HS-27A (cell line): ENCODE measurements around the gene CHPF.

Experiments used
- DNase-seq: peaks from one replicate; pipeline ENCODE4 v3.0.0-alpha.2; 2012; ENCODE audit warnings: low read depth, missing footprints

Gene CHPF, protein sequence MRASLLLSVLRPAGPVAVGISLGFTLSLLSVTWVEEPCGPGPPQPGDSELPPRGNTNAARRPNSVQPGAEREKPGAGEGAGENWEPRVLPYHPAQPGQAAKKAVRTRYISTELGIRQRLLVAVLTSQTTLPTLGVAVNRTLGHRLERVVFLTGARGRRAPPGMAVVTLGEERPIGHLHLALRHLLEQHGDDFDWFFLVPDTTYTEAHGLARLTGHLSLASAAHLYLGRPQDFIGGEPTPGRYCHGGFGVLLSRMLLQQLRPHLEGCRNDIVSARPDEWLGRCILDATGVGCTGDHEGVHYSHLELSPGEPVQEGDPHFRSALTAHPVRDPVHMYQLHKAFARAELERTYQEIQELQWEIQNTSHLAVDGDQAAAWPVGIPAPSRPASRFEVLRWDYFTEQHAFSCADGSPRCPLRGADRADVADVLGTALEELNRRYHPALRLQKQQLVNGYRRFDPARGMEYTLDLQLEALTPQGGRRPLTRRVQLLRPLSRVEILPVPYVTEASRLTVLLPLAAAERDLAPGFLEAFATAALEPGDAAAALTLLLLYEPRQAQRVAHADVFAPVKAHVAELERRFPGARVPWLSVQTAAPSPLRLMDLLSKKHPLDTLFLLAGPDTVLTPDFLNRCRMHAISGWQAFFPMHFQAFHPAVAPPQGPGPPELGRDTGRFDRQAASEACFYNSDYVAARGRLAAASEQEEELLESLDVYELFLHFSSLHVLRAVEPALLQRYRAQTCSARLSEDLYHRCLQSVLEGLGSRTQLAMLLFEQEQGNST

DNA sequence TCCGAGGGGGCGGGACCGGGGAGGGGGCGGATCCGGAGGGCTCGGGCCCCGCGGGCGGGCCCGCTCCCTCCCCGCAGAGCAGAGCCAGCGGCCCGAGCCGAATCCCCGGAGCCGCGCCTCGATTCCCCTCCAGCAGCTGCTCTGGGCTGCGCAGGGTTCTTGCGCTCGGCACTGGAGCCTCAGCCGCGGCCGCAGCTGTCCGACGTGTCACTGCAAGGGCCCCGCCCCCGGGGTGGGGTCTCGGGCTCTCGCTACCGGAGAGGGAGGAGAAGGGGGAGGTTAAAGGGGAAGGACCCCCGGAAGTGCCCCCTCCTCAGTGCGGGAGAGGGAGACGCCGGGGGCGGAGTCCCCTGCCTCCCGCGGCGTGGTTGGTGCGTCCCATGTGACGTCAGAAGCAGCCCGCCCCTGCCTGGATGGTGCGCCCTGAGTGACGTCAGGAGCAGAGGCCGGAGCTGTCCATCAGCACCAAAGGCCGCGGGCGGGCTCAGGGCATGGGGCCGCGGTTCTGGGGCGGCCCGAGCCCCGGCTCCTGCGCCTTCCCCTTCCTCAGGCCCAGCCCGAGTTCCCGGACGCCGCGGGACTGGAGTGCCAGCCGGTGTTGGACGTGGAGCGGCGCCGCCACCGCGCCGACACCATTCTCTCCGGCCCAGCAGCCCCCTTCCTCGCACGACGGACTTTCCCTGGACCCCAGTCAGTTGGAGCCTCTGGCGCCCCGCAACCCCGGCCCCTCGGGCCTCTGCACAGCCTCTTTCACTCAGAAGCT, at the start of gene CHPF, which contains the start of gene TMEM198:
TSS of gene CHPF (minus strand) at position 214 of the 763 bp plus-strand sequence. CDS start 271 bp downstream, outside the sequence.
TSS of gene TMEM198 (plus strand) at position 433 of the 763 bp plus-strand sequence. CDS start 700 bp downstream, outside the sequence.
- peak; percentile 64 for DNase-seq

DNA sequence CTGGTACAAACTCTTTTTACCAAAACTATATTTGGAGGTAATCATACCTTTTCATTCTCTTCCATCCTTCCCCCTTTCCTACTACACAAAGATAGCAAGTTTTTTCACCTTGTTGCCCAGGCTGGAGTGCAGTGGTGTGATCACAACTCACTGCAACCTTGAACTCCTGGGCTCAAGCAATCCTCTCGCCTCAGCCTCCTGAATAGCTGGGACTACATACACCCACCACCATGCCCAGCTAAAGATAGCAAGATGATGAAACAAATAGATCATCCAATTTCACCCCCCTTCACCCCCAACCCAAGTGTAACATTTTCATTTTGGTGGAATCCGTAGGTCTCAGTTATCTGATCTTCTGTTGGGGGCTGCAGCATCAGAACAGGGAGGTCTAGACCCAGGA, 49.5 kb upstream of the CHPF start:
- DNase-seq, result no peak

DNA sequence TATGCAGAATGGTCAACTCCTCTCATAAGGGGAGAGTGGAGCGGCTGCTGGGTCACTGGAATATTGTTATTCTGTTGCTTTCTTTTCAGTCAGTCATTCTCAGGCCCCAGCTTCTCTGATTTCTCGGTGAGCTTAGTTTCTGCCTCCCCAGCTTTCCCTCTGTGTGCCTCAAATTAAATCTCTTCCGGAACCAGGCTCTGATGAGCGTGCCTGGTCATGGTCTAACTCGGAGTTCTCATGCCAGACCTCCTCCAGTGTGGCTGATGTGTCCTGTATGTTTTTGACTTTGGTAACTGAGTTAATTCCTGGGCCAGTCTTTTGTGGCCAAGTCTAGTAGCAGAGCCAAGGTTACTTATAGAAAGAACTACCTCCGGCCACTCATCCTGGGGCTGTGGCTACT, 49.1 kb upstream of the CHPF start:
- DNase-seq, result no peak

GRCh38 chr2:219591091-219591490, 47.5 kb upstream of the CHPF start:
- DNase-seq, result no peak

DNA sequence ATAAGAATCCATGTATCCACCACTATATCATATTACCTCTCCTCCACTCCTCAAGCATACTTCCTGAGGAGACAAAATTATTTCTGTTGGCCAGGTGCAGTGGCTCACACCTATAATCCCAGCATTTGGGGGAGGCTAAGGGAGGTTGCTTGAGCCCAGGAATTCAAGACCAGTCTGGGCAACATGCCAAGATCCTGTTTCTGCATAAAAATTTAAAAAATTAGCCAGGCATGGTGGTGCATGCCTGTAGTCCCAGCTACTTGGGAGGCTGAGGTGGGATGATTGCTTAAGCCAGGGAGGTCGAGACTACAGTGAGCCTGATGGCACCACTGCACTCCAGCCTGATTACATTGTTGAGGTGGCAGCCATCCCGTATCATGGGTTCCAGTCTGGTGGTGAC, 37.7 kb upstream of the CHPF start:
- no peak for DNase-seq

GRCh38 chr2:219578811-219579613, 35.4 kb upstream of the CHPF start:
- DNase-seq, result no peak

DNA sequence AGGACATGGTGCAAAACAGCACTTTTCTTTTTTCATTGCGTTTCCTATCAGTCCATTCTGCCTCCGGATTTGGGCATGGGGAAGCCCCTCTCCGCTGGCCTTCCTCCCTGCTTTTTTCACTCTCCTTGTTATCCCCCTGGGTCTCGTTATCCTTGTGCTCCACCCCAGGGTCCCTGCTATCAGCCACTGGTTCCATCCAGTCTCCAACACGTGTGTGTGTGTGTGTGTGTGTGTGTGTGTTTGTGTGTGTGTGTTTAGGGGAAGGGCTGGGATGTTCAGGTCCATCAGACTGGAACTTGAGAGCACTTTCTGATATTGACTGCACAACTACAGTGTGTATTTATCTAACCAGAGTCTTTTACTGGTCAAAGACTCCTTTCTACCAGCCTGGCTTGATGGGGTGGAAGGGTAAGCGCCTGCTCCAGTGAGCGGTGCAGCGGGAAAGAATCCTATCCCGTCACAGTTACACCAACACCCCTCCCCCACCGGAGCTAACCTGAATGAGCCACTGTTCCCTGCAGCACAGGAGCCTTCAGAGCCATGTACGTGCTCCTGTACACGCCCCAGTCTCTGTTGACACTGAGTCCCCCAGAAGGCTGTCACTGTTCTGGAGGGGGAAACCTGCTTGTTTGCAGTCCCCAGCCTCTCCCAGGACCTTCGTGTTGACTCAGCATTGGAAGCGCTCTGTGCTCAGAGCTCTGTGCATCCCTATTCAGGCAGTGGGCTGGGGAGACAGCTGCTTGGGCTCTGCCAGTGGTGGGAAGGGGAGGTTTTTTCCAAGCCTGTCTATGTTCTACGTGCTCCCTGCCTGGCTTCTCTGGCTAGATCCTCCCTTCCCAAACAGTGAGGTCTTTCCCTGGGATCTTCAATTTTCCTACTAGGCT, 33.1 kb upstream of the CHPF start:
- no peak for DNase-seq

- no peak for DNase-seq
These were observed 32.2 kb upstream of the CHPF start for GRCh38 chr2:219575566-219576504.

DNA sequence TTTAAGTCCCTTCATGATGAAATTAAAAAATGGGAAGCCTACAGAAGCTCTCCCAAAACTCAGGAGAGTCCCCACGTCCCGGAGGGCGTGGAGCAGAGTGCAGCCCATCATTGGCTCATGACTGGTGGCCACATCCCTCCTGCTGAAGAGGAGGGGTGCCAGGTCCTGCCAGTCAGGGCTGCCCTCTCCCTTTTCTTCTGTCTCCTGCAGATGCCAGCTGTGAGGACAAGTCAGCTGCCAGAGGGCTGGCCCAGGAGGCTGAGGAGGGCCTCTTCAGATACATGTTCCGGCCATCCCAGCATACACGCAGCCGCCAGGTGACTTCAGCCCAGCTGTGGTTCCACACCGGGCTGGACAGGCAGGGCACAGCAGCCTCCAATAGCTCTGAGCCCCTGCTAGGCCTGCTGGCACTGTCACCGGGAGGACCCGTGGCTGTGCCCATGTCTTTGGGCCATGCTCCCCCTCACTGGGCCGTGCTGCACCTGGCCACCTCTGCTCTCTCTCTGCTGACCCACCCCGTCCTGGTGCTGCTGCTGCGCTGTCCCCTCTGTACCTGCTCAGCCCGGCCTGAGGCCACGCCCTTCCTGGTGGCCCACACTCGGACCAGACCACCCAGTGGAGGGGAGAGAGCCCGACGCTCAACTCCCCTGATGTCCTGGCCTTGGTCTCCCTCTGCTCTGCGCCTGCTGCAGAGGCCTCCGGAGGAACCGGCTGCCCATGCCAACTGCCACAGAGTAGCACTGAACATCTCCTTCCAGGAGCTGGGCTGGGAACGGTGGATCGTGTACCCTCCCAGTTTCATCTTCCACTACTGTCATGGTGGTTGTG, 31.1 kb upstream of the CHPF start:
- no peak for DNase-seq

GRCh38 chr2:219573166-219573565, 29.6 kb upstream of the CHPF start:
- DNase-seq, result no peak

GRCh38 chr2:219572237-219573001, 28.8 kb upstream of the CHPF start, which contains the start of gene INHA:
TSS of gene INHA (plus strand) at chr2:219572310. CDS start at chr2:219572375, 65 bp downstream.
- no peak for DNase-seq

DNA sequence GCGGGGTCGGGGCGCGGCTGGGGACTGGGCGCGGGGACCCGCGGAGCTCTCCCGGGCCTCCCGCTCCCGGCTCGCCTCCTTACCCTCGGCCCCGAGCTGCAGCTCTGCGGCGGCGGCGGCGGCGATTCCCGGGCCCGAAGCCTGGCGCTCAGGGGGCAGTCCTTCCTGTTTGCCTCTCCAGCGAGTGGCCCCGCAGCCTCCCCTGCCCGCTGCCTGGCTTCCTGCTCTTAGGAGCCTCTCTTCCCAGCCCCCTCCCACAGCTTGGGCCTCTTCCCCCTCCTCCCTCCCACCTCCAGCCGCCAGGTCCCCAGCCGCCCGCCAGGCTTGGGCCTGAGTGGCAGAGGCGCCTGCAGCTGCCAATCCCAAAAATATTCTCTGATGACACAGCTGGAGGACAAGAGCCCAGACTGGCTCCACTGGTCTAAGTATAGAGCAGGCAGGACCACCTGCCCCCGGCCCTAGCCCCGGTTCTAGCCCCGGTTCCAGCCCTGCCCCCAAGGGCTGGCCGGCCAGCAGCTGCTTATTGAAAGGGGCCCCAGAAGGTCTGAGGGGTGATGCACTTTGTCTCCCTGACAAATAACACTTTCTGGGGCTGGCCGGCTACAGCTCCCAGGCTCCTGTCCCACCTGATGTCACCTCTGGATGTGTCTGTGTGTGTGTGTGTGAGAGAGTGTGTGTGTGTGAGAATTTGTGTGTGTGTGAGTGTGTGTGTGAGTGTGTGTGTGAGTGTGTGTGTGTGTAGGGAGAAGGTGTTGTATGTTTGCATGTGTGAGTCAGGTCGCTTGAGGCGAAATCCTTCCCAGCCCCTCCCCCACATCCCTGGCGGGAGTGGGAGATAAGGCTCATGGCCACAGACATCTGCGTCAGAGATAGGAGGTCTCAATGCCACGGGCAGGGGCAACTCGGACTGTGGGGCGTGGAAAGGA, 28.0 kb upstream of the CHPF start, which contains the start of gene OBSL1:
TSS of gene OBSL1 (minus strand) at position 229 of the 926 bp plus-strand sequence. CDS start 307 bp downstream, outside the sequence.
- DNase-seq, result no peak

DNA sequence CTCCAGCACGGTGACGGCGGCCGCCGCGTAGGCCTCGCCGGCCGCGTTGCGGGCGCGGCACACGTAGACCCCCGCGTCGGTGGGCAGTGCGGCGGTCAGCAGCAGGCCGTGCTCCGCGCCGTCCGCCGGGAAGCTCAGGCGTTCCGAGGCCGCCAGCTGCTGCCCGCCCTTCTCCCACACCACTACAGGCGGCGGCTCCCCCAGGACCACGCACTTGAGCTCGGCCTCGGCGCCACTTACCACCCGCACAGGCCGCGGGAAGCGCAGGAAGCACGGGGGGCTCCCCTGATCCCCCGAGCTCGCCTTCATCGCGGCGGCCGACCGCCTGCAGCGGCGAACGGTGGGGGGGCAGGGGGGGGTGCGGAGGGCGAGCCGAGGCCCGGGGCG, 27.3 kb upstream of the CHPF start:
- DNase-seq, result no peak

- no peak for DNase-seq
These were observed 26.8 kb upstream of the CHPF start for GRCh38 chr2:219570194-219570923.

- no peak for DNase-seq
These were observed 26.0 kb upstream of the CHPF start for GRCh38 chr2:219569635-219570034.

DNA sequence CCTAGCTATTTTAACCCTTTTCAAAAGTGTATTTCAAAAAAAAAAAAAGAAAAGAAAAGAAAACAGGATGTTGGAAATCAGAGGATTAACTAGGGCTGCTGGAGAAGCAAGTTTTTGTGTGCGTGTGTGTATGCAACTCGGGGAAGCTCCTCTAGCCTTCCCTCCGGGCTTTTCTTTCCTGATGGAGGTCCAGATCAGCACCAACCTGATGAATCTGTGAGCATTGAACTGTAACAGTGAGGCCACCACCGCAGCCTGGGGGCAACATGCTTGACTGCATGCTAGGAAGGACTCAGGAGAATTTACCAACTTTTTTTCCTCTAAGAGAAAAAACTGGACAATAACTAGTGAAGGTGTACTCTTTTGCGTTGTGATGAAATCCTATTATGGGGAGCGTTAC, 25.4 kb upstream of the CHPF start:
- DNase-seq, result no peak
